H9 (cell line): ENCODE measurements around the gene SLC22A12. TPM values are rescaled to one million over a fixed set of nuclear protein-coding genes. Genes with fewer than 3 reads are reported as not detected.

Experiments used
- DNase-seq: peaks from one replicate; pipeline ENCODE4 v3.0.0-alpha.2; 2017
- H2AFZ ChIP-seq: one replicate; pipeline ENCODE4 v1.6.1; 2013; ENCODE audit warnings: mild to moderate bottlenecking, low read length, control low read depth, moderate library complexity
- H2AK5ac ChIP-seq: 2 replicates; pipeline ENCODE4 v1.6.1; 2013; ENCODE audit warnings: low read length, control low read depth, mixed read lengths; ENCODE audit not compliant: insufficient read length
- H2BK120ac ChIP-seq: one replicate; pipeline ENCODE4 v1.6.1; 2013; ENCODE audit warnings: low read depth, mild to moderate bottlenecking, low read length, control low read depth, inconsistent platforms; ENCODE audit not compliant: poor library complexity, severe bottlenecking
- H2BK12ac ChIP-seq: 2 replicates; pipeline ENCODE4 v1.6.1; 2013; ENCODE audit warnings: low read length, control low read depth, mixed read lengths, low read depth; ENCODE audit not compliant: insufficient read length
- H2BK15ac ChIP-seq: 2 replicates; pipeline ENCODE4 v1.6.1; 2013; ENCODE audit warnings: low read depth, low read length, control low read depth
- H2BK20ac ChIP-seq: one replicate; pipeline ENCODE4 v1.6.1; 2013; ENCODE audit warnings: low read depth, mild to moderate bottlenecking, low read length, control low read depth, inconsistent platforms; ENCODE audit not compliant: poor library complexity, severe bottlenecking
- H2BK5ac ChIP-seq: 2 replicates; pipeline ENCODE4 v1.6.1; 2013; ENCODE audit warnings: low read length, control low read depth, mixed read lengths; ENCODE audit not compliant: insufficient read length
- H3K14ac ChIP-seq: 2 replicates; pipeline ENCODE4 v1.6.1; 2013; ENCODE audit warnings: low read length, control low read depth; ENCODE audit not compliant: insufficient read depth
- H3K18ac ChIP-seq: 2 replicates; pipeline ENCODE4 v1.6.1; 2013; ENCODE audit warnings: low read depth, mild to moderate bottlenecking, mixed read lengths, low read length, control low read depth; ENCODE audit not compliant: insufficient read length
- H3K23ac ChIP-seq: 2 replicates; pipeline ENCODE4 v1.6.1; 2013; ENCODE audit warnings: low read length, control low read depth, mixed read lengths, low read depth; ENCODE audit not compliant: insufficient read length
- H3K23me2 ChIP-seq: 2 replicates; pipeline ENCODE4 v1.6.1; 2013; ENCODE audit warnings: low read depth, mild to moderate bottlenecking, mixed read lengths, low read length, control low read depth; ENCODE audit not compliant: insufficient read length, poor library complexity, severe bottlenecking
- H3K27ac ChIP-seq: 2 replicates; pipeline ENCODE4 v1.5.1; 2013; ENCODE audit warnings: low read length, control low read depth, mixed read lengths, low read depth; ENCODE audit not compliant: insufficient read length
- H3K27me3 ChIP-seq: 2 replicates; pipeline ENCODE4 v1.6.1; 2013; ENCODE audit warnings: low read length, control low read depth, inconsistent platforms; ENCODE audit not compliant: insufficient read depth
- H3K4ac ChIP-seq: 2 replicates; pipeline ENCODE4 v1.6.1; 2013; ENCODE audit warnings: low read depth, mild to moderate bottlenecking, control low read depth, inconsistent platforms, low read length, moderate library complexity
- H3K4me1 ChIP-seq: 2 replicates; pipeline ENCODE4 v1.6.1; 2013; ENCODE audit warnings: low read length, control low read depth, inconsistent platforms; ENCODE audit not compliant: insufficient read depth
- H3K4me2 ChIP-seq: 2 replicates; pipeline ENCODE4 v1.6.1; 2013; ENCODE audit warnings: low read length, control low read depth, mixed read lengths; ENCODE audit not compliant: insufficient read length, insufficient read depth
- H3K56ac ChIP-seq: 2 replicates; pipeline ENCODE4 v1.6.1; 2013; ENCODE audit warnings: low read depth, mild to moderate bottlenecking, mixed read lengths, low read length, control low read depth; ENCODE audit not compliant: insufficient read length
- H3K79me1 ChIP-seq: 2 replicates; pipeline ENCODE4 v1.6.1; 2013; ENCODE audit warnings: low read depth, mild to moderate bottlenecking, moderate library complexity, low read length, control low read depth, inconsistent platforms; ENCODE audit not compliant: insufficient read depth, poor library complexity, severe bottlenecking
- H3K79me2 ChIP-seq: 2 replicates; pipeline ENCODE4 v1.6.1; 2013; ENCODE audit warnings: low read length, control low read depth, inconsistent platforms; ENCODE audit not compliant: insufficient read depth
- H3K9ac ChIP-seq: 2 replicates; pipeline ENCODE4 v1.6.1; 2013; ENCODE audit warnings: low read length, control low read depth, mixed read lengths; ENCODE audit not compliant: insufficient read length; ENCODE audit errors: extremely low read depth
- H3K9me3 ChIP-seq: one replicate; pipeline ENCODE4 v1.6.1; 2013; ENCODE audit warnings: low read depth, low read length, inconsistent platforms; ENCODE audit not compliant: control insufficient read depth
- H3T11ph ChIP-seq: one replicate; pipeline ENCODE4 v1.6.1; 2013; ENCODE audit warnings: mild to moderate bottlenecking, low read length, control low read depth, inconsistent platforms
- H4K20me1 ChIP-seq: one replicate; pipeline ENCODE4 v1.6.1; 2013; ENCODE audit not compliant: control insufficient read depth, insufficient read length, insufficient read depth
- H4K5ac ChIP-seq: 2 replicates; pipeline ENCODE4 v1.6.1; 2013; ENCODE audit warnings: low read depth, mild to moderate bottlenecking, mixed read lengths, low read length, control low read depth; ENCODE audit not compliant: insufficient read length
- H4K8ac ChIP-seq: replicated peaks from 2 replicates; pipeline ENCODE4 v1.6.1; 2013; ENCODE audit warnings: low read length, control low read depth, mixed read lengths, low read depth; ENCODE audit not compliant: insufficient read length
- H4K91ac ChIP-seq: 2 replicates; pipeline ENCODE4 v1.6.1; 2013; ENCODE audit warnings: low read depth, mild to moderate bottlenecking, moderate library complexity, mixed read lengths, low read length, control low read depth; ENCODE audit not compliant: insufficient read length
- H3K27ac Mint-ChIP-seq, 3 experiments: 2 replicates in 2 of 3; 3 replicates in 1 of 3; pipeline ENCODE4 v1.8.0; 2020 to 2021; ENCODE audit warnings: mixed read lengths in 3 of 3, mild to moderate bottlenecking in 1 of 3, moderate library complexity in 1 of 3
- H3K27me3 Mint-ChIP-seq: 2 replicates; pipeline ENCODE4 v1.8.0; 2021; ENCODE audit warnings: low read depth, mild to moderate bottlenecking, moderate library complexity, mixed read lengths
- H3K36me3 Mint-ChIP-seq, 3 experiments: 2 replicates in 2 of 3; 3 replicates in 1 of 3; pipeline ENCODE4 v1.8.0; 2020 to 2021; ENCODE audit warnings: low read depth in 3 of 3, mixed read lengths in 3 of 3; ENCODE audit not compliant: insufficient read depth in 1 of 3
- H3K4me1 Mint-ChIP-seq, 2 experiments: 2 replicates each; pipeline ENCODE4 v1.8.0; 2020; ENCODE audit warnings: mixed read lengths in 2 of 2
- H3K4me3 Mint-ChIP-seq, 2 experiments: 2 replicates in 1 of 2; 3 replicates in 1 of 2; pipeline ENCODE4 v1.8.0; 2020 to 2021; ENCODE audit warnings: mild to moderate bottlenecking in 2 of 2, mixed read lengths in 2 of 2, moderate library complexity in 1 of 2
- H3K9me3 Mint-ChIP-seq, 2 experiments: 2 replicates in 1 of 2; 3 replicates in 1 of 2; pipeline ENCODE4 v1.8.0; 2020; ENCODE audit warnings: mild to moderate bottlenecking in 2 of 2, mixed read lengths in 2 of 2, moderate library complexity in 1 of 2
- CTCF ChIP-seq: fragments of 200-600 bp; sonication (generic); conservative IDR thresholded peaks from 3 replicates; pipeline ENCODE4 v1.8.0; 2021; ENCODE audit warnings: antibody characterized with exemption, mild to moderate bottlenecking
- WGBS: extraction: QIAGEN DNeasy Blood & Tissue Kit; methylation state at CpG from one replicate; pipeline ENCODE4 v1.1.7; 2013; ENCODE audit warnings: missing lambda C conversion rate, low lambda C conversion rate, mixed read lengths; ENCODE audit not compliant: insufficient read length; ENCODE audit errors: extremely low coverage; 5-methylcytosine and 5-hydroxymethylcytosine counted together
- total RNA-seq: library from RNA; stranded (reverse); gene quantifications from 2 replicates; pipeline ENCODE4 v1.2.1, GENCODE V29; 2021

SLC22A12 gene
- total RNA-seq, 1 experiment from 2014 or later = not detected

GRCh38 chr11:64592234-64592615, 1.2 kb downstream of the SLC22A12 start:
- Histone ChIP-seq H3K4ac (no peak overlapping the region), H2BK15ac (no peak overlapping the region), H4K5ac (no peak overlapping the region), H3K27me3 (no peaks in the 10 kb centered on the region), H3K4me2 (no peak overlapping the region), H3K14ac (no peak overlapping the region), H3K9ac (no peak overlapping the region), H4K91ac (no peak overlapping the region), H3K18ac (no peak overlapping the region), H3K9me3 (no peaks in the 10 kb centered on the region), H3K23ac (no peak overlapping the region), H2AFZ (no peak overlapping the region), H4K20me1 (no peaks in the 10 kb centered on the region), H2BK12ac (no peak overlapping the region), H2BK20ac (no peak overlapping the region), H4K8ac (no peak overlapping the region), H3T11ph (no peak overlapping the region), H3K56ac (no peak overlapping the region), H3K79me2 (no peaks in the 10 kb centered on the region), H2BK5ac (no peak overlapping the region), H3K79me1 (no peaks in the 10 kb centered on the region), H2BK120ac (no peak overlapping the region), H3K27ac (no peak overlapping the region), H3K4me1 (no peaks in the 10 kb centered on the region), H3K23me2 (no peaks in the 10 kb centered on the region), H2AK5ac (no peak overlapping the region)
- no peaks in the 10 kb centered on the region for H3K4me1 Mint-ChIP-seq
- DNase-seq = no peak
- TF ChIP-seq CTCF = no peak
- no peak overlapping the region for H3K27ac Mint-ChIP-seq
- no CpG with 5 or more reads among the region's 3 CpGs for WGBS
- H3K4me3 Mint-ChIP-seq = no peak overlapping the region
- no peaks in the 10 kb centered on the region; a peak in 2 of 7 replicates for H3K36me3 Mint-ChIP-seq
- peaks cover 32% of the 10 kb centered on the region for H3K27me3 Mint-ChIP-seq
- peaks cover 9 to 14% of the 10 kb centered on the region in 2 experiments for H3K9me3 Mint-ChIP-seq
